HG03159 (cell line): ENCODE data around the gene GRIP1.

ENCODE experiments used
- ATAC-seq: cut with Tn5 transposase; IDR thresholded peaks from one replicate; pipeline ENCODE4 v1.9.1; 2021; ENCODE audit warnings: mild to moderate bottlenecking, moderate library complexity; ENCODE audit not compliant: unreplicated experiment

Gene GRIP1

DNA sequence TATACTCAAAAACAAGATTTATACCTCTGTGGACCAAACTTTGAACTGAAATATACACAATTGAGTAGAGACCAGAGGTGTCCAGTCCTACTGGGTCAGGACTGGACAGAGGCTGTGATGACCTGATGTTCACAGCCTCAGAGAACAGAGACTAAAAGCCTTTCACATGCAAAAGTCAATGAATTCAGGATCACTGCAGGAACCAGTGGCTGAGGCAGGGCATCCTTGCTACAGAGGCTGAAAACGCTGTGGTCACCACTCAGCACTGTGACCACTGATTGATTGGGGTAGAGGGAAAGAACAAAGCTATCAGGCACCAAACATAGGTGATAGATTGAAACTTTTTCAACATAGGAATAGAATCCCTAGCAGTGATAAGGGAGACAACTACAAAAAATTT lies 25.1 kb downstream of the GRIP1 start:
- no peak for ATAC-seq

DNA sequence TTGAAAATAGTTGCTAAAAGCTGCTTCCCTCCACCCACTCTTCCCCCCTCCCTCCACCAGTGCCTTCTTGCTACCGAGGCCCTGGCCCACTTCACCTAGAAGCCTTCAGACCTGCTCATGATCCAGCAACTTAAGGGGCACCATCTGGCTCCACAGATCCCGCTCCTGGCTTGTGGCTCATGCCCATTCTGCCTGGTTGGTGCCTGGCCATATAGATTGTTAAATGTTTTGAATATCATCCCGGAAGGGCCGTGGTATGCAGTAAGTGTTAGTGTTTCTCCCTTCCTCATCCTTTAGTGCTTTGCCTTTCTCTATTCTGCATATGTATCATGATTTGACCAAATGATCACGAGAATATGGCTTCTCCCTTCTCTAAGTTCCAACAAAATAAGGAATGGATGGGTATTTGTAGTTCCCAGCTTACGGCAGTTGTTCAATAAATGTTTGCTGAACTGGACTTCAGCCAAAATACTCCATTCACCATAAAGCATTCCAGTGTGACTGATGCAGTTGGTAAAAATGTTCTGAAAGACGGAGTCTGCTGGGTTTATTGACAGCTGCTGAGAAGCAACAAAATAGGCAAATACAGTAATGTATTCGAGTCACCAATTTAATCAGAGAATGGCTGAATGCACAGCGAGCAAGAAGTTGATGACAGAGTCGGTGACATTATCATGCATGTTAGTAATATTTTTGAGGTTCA lies 30.7 kb downstream of the GRIP1 start:
- no peak for ATAC-seq

DNA sequence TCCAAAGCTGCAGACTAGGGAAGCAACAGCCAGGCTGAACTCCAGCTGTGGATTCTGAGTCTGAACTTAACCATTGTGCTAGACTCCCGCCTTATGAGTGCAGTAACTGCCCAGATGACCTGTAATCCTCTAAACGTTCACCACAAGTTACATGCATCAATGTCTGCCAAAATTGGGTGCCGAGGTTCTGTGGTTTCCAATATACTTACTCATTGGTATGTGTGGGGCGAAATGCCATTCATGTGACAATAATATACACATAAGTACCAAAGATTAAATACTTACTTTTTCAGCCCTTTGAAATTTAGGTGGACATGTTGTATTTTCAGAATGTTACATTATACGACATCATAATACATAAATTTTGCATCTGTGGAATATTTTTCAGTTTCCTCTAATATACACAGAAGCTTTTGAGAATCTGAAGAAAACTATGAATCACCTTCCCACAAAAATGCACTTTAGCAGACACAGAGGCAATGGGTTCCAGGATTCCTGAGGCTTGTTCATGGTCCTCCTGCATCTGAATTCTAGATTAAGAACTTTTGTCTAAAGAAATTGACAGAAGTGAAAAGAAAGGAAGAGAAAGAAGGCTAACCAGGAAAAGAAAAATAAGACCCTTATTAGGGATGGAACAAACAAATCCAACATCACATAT lies 31.7 kb downstream of the GRIP1 start:
- no peak for ATAC-seq

DNA sequence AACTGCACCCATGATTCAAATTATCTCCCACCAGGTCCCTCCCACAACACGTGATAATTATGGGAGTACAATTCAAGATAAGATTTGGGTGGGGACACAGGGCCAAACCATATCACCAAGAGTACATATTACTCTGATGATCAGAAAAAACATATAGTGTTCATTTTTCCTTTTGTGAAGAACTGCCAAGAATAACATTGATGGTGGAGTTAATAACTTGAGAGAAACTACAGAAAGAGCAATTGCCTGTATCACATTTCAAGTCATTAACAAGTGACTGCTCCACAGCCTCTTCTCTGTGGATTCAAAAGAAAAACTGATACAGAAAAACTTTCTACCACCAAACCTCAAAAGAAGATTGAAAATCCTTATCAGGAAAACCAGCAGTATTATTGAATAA lies 34.7 kb downstream of the GRIP1 start:
- no peak for ATAC-seq

DNA sequence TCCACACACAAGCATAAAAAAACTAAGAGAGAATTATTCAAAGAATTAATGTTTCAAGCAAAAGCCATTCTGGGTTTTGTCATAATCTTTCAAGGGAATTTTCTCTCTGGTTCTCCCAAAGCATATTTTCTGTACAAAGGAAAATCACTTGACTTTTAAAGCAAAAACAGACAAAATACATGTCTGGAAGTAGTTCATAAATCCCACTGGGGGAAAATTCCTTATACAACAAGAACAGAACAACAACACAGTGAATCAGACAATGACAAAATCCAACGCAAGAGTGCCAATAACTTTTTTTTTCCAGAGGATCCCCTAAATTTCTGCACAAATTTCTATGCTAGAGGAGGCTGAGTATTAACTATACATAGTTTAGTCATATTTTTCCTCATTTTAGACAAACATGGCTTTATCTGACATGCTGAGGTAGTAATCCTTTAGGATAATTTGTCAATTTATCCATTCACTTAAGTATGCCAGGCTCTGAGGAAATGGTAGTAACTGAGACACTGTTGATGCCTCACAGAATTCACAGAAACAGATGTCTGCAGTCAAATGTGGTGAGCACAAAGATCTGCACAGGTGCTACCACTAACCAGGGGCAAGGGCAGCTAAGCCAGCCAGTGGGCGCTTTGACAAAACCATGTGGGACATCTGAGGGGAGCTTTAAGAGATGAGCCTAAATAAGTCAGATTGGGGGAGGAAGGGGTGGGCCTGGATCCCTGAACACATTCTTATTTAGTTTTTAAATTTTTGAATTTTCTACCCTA lies 38.0 kb downstream of the GRIP1 start:
- ATAC-seq = no peak

DNA sequence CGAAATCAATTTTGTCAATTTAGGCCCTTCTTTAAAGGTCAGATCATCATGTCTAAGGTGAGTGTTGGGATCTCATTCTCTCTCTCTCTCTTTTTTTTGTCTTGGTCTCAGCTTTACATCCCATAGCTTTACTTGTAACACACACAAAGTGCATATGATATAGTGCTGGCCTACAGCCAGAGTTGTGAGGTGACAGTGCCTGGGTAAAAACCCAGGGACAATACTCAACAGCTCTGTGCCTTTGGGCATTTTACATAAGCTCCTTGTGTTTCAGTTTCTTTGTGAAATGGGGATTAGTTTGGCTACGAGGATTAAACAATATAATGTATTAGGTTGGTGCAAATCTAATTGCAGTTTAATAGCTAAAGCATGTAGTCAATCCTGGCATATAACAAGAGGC lies 40.2 kb downstream of the GRIP1 start:
- ATAC-seq = no peak

DNA sequence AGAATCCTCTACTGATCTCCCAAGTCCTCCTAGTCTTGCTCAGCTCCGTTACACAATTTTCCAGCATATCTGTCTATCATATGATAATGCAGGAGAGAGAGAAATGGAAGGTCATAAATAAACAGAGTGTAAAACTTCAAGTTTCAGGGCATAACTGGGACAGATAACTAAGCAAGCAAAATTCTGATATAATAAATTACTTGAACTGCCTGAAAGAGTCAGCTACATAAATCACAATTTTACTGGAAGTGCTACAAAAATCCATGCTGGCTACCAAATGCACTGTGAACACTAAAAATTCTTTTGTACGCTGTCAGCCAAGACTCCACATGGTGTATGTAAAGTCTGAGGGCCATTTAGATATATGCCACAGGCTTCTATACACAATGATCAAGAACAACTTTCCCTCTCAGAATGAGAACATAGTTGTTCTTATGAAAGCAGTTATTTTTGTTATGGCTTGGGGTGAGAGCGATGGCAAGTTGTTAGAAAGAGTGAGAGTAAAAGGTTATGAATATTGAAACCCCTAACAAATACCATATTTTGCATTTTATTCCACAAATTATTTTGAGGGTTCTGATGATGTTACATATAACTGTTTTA lies 41.1 kb downstream of the GRIP1 start:
- ATAC-seq = no peak

DNA sequence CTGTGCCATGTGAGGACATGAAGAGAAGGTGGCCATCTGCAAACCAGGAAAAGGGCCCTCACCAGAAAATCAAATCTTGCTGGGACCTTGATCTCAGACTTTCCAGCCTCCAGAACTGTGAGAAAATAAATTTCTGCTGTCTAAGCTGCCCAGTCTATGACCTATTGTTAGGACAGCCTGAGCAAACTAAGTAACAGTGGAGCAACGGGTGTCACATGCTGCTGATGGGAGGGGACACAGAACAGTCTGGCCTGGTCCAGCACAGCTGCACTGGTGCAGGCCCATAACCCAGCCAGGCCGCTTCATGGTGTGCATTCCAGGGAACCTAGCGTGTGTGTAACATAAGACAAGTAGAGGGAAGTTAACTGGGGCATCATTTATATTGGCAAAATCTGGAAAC lies 42.1 kb downstream of the GRIP1 start:
- ATAC-seq = no peak

DNA sequence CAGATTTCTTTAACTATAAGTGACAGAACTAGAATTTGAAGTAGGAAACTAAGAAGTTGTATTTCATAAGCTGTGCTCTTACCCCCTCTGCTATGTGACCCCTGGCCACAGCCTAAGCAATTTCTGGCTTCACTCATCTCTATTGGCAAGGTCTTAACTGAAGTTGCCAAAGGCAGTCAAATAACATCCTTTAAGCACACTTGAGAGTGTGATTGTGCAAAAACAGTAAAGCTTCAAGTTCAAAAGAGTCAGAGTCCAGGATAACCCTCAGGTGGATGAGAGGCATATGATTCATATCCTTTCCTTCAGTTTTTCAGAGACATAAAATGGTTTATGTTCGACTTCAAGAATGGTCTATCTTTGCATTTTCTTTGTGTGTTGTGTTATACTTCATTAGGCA lies 45.2 kb downstream of the GRIP1 start:
- no peak for ATAC-seq

DNA sequence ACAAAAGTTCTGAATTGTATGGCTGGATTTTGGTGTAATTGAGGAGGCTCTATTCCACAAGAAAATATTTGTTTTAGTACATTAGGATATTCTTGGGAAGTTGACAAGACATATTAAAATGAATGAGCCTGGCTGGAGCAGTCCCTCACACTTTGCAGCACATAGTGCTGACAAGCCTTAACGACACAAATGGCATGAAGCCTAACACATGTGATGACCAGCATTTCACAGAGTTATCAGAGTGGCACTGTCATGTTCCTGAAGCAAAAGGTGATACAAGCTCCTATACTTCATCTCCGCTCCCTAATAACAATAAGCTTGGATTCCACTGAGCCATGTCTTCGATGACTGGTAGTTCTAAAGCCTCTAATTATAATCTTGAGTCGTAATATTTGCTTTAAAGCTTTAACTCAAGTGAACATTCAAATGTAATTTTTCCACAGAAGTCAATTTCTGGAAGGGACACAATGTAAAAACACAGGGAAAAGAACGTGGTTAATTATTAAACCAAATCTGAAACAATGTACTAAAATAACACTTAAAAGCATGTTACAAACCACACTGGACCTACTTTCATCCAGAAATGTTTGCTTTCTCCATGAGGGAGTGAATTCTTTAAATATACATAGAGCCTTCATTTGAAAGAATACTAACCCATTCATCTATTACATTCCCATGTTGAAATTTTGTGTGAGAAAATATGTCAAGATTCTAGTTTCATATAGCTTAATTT lies 49.6 kb downstream of the GRIP1 start:
- no peak for ATAC-seq

DNA sequence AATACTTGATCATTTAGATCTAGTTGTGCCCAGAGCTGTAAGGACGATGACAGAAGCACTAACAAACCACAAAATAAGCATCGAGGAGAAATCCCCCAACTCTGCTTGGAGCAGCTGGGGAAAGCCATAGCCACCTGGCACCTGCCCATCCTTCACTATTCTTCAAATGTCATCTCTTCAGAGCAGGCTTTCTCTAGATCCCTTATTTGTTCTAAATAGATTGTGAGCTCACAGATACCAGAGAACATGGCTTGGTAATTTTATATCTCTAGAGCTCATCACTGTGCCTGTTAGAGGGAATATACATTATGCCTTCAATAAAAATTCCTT lies 50.9 kb downstream of the GRIP1 start:
- ATAC-seq = no peak

DNA sequence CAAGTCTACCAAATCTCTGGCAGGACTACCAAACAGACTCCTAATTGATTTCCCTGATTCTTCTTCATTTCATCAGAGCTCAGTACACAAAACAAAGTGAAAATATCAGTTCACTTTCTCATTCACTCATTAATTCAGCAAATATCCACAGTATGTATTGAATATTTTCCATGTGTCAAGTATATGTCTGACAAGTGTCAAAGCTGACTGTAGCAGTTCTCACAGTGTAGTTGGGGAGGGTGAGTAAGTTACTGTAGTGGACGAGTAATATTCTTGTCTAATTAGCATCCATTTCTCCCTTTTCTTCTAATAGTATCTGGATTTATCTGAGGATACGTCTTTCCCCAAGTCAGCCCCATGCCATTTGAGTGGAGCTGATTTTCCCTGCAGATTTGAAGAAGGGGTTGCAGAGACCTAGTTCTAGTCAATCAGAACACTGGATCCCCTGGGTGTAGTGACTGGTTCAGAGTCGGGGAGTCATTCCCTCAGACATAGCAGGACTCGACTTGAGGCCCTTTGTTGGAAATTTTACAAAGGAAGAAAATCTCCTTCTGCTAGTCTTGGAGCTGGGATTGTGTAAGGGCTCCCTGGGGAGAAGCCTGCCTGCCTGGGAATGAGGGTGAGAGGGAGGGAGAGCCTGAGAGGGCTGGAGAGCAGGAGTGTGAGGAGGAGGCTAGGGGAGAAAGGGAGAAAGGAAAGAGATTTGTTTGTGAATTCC lies 51.4 kb downstream of the GRIP1 start:
- ATAC-seq = no peak

DNA sequence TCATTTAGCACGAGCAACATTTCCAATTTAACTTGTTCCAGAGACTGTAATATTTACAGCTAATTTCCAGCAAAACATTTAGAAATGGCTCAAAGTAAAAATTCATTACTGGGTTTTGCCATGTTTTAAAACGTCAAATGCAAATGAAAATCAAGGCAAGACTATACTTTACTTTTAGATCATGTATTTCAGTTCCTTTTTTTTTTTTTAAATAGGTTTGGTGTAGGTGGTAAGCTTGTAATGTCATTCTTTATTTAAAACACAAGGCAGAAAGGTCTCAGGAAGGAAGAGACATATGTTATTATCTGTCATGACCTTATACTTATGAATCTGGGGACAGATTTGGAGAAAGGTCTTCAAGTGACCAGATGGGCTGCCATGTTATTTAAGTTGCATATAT lies 54.1 kb downstream of the GRIP1 start:
- peak; percentile 64 for ATAC-seq

DNA sequence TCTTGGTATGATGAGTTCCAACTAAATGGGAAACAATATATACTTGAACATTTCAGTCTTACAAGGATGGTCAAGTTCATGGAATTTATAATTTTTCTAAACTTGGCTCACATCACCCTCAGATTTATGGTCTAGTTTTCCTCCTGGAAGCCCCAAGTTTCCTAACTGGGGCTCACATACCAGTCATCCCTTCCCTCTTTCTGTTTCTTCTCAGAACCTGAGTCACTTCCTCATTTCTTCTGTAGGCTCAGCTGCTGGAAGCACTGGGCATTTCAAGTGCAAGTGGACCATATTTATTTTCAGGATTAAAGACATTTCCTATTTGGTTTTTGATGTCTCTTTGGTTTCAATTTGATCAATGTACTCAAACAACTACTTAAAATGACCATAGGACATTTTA lies 55.4 kb downstream of the GRIP1 start:
- no peak for ATAC-seq

DNA sequence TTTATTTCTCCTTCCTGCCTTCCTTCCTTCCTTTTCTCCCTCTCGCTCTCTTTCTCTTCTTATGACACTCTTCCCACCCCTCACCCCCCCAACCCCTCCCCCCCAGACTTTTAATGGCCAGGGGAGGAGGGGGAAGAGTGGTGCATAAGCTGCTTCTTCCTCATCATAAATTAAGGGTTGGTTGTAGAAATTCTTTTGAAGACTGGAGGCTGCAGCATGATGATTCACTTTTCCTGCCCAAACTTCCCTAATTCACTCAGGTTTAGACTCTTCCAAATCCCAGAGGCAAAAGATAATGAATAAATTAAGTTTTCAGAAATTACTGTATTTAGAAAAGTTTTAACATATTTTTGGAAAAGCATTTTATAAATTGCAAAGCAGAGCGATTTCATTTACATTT lies 58.2 kb downstream of the GRIP1 start:
- ATAC-seq = no peak

DNA sequence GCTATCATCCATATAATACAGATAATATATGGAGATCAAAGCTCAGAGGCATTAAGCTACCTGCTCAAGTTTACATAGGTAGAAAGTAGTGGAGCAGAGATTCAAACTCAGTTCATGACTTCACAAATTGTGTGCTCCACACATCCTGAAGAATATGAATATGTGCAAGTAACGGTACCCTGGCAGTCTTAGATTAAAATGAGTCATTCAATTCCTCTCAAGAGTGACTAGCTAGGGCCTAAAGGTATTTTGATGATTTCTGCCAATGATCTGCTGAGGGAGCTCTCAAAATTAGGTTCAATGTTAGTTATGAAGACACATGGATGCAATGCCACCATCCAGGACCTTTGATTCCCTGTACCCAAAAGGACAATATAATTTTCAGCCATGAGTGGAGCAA lies 58.9 kb downstream of the GRIP1 start:
- ATAC-seq = no peak

DNA sequence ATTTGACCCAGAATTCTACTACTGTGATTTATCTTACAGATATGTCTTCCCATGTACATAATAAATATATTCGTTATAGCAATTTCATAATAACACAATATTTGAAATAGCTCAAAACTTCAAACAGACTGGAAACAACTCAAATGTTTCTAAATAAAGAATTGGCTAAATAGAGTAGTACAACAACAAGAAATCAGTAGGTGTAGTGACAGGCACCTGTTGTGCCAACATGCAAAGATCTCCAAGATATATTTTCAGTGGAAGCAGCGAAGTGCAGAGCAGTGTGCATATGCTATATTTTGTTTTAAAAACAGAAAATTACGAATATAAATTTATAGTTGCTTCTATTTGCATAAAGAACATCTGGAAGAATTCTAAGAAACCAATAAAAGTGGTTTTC lies 60.9 kb downstream of the GRIP1 start:
- ATAC-seq = no peak

DNA sequence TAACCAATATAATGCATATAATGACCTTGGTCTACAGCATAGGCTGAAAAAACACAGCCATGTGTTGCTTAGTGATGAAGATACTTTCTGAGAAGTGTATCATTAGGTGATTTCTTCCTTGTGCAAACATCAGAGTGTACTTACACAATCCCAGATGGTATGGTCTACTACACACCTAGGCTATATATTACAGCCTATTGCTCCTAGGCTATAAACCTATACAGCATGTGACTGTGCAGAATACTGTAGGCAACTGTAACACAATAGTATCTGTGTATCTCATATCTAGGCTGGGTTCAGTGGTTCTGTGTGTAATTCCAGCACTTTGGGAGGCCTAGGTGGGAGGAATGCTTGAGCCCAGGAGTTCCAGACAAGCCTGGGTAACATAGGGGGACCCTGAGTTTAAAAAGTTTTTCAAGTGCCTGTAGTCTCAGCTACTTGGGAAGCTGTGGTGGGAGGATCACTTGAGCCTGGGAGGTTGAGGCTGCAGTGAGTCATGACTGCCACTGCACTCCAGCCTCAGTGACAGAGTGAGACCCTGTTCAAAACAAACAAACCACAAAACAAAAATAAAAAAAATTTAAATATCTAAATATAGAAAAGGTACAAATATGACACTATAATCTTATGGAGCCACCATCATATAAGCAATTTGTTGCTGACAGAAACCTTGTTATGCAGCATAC lies 66.6 kb downstream of the GRIP1 start:
- no peak for ATAC-seq

DNA sequence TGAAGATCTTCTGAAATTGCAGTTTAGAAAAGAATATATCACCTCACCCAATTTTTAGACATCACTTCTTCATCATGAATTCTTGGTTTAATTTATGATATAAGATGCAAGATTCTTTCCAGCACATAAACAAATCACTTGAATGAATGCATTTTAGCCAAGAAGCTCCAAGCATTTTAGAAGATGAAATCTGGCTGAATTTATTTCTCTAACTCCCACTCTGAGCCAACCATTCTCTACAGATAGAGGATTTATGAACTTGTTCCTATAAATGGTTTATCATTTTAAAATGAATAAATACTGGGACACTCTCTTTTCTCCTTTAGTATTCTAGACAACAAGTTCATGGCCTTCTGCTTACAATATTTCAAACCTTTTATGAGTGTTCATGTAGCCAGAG lies 71.7 kb downstream of the GRIP1 start:
- ATAC-seq = no peak

DNA sequence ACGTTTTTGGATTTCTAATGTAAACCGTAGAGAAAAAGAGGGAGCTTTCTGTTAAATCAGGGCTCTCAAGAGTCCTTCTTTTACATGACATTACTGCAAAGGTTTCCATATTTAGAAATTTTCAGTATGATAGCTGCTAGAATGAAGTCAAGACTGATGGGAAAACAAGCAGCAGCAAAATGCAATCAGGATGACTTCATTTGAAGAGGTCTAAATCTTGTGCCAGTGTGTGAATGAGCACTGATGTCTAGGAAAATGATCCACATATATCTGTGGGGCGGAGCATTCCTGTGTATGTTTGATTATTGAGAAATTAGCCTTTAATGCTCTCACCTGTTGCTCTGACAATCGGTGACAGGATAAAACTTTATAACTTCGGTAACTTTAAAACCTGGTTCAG lies 73.6 kb downstream of the GRIP1 start:
- ATAC-seq = no peak
